NCI-H774 (cell line): ENCODE results near the gene MRAS.

Source experiments
- DNase-seq: peaks from one replicate; lab custom pipeline; 2025; lab: John Stamatoyannopoulos, UW

MRAS gene

DNA sequence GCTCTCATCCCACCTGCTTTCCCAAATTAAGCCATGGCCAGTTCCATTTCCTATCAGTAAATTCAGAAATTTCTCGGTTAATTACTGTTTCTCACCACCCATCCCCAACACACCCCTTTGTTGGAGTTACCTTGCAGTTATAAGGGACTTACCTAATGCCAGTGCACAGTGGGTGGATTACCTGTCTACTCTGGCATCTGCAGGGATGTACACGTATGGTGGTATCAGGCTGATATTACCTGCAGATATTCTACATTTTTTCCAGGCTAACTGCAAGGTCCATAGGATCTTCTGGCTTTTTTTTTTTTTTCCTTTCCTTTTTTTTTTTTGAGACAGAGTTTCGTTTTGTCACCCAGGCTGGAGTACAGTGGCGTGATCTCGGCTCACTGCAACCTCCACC, 7.9 kb upstream of the MRAS start:
- no peak for DNase-seq

DNA sequence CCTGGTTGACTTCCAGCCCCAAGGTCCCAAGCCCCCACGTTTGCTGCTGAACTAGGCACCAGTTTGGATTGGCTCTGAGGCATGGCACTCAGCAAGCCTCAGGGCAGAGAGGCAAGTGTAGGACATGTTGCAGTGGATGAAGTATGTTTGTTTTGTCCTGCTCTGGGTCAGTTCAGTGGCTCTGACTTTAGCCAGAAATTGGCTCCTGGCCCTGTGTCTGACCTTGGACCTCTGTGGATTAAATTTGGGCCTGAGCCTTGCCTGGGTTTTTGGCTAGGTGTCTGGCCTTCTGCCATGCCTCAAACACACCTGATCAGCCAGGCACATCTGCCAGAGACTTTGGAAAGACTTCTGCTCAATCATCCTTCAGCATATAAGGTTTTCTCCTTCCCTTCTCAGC, 3.6 kb upstream of the MRAS start:
- no peak for DNase-seq

DNA sequence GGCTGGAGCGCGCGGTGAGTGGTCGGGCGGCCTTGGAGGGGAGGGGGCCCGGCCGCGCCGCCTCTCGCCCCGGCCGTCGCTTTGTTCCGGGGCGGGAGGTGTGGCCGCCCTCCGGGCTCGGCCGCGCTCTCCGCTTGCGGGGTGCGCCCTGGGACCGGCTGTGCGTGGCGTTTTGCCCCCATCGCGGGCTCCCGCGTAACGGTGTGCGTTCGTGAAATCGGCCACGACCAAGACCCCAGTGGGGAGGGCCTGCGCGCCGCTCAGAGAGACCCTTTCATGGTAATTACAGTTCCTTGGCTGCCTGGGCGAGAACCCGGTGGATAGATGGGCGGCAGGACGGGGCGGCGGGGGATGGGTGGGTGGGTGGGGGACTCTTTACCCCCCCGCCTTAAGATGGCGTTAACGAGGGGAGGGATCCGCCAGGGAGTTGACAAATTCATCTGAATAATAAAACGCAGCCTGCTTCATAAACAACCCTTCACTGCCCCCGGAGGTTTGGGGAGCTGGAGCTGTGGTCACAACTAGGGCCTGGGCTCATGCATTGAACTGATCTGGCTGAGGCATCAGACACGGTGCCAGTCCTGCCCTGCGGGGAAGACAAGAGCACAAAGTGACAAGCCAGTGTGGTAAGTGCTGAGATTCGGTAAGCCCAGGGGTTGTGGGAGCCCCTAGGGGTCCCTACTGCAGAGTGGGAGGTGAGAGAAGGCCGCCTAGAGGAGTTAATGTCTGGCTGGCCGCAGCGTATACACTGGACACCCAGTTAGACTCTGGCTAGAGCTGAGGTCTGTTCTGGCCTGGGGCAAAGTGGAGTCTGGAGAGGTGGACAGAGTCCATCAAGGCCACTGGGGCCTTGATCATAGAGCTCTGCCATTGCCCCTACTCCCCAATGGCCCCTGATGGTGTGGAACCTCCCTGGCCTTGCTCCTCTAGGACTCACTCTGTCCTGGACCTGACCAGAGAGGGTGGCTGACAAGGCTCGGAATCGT, 668 bp downstream of the MRAS start:
- DNase-seq, result no peak

DNA sequence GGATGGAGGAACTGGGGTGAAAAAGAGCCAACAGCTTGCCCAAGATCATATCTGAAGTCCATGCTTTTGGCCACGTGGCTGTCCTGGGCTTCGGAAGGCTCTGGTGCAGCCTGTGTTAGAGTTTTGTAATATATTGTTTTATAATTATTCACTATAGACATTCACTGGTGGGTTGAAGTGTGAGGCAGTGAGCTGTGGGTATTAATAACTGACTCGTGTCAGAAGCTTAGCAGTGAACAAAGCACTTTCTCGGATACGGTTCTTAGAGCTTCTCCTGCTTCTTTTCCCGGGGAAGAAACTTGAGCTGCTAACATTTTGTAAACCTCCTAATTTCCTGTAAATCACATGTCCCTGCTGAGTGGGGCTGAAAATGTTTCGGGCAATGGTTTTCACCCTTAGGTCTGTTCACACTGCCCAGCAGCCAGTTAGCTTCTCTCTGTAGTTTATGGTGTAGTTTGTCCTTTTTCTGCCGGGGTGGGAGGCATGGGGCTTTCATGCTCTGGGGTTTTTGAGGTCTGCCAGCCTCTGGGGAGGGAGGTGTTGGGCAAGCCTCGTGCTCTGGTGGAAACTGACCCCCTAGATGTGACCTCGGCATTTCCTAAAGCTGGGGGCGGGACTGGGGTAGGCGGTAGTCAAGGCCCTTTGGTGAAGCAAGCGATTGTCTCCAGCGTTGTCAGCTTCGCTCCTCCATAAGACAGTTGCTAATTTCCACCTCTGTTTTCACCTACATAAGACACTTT, 1.7 kb downstream of the MRAS start:
- no peak for DNase-seq

DNA sequence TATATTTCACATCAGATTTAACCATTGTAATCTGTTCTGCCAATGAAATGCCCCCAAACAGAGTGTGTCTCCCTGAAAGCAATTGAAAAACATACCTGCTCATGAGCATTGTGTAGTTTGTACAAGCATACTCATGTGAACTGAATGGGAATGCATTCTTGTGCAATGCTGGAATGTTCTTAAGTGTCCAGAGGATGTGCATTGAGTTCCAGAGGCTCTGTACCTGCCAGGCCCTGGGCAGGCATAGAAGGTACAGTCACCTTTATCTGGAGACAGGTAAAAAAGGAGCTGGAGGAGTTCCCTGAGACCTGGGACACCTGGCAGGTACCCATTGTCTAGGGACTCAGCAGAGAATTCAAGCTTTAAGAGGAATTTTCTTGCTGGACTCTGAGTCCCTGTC, 2.8 kb downstream of the MRAS start:
- DNase-seq, result no peak

DNA sequence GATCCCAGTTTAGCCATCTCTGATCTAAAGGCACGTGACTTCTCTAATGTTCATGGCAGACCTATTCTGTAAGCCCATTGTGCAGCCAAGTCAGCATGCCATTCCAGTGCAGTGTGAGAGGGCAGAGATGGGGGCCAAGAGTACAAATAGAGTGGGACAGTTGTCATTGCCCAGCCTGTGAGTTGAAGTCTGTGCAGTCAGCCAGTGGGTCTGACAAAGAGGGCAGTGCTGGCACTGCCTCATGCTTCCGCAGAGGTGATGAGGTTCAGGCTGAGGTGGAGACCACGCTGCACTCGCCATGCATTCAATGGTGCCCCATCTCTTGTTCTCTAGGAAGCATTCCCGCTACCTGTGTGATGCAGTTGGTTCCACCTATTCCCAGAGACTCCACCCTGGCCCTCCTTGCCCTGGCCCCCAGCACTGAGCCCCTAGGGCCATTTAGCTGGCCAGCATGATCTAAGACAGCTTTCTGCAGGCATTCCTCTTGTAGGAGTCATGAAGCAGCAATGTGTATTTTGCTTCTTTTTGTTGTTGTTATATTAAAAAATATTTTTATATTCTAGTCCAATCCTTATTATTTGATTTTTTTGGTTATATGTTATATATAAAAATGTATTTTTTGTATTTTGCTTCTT, 3.7 kb downstream of the MRAS start:
- DNase-seq, result no peak

DNA sequence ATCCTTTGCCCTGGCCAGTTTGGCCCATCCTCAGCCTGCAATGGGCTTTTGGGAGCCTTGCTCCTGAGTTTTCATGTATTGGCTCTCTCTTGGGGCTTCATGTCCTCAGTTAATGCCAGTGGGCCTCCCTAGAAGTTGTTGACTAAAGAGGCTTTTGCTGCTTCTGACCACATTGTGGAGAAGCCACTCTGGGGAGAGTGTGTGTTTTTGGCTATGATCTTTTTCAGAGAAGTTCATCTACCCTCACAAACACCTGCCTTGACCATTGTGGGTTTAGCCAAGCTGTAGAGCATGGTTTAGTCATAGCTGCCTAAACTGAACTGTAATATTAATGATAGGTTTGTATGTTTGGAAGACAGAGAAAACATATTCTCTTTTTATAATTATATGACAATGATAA, 6.0 kb downstream of the MRAS start:
- DNase-seq, result no peak

DNA sequence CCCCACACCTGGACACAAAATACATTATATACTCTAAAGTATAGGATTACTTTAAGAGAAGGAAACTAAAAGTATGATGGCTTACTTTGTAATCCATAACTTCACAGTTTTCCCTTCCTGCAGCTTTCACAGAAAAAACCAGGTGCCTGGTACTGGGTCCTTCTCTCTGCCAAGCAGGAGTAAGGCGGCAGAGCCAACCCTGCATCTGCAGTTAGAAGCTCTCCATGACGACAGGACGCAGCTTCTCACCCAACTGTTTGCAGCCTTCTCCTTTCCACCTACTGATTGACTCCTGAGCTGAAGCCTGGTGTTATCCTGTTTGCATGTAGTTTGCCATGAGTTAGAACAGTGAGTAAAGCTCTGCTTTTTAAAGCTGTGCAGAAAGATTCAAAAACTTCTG, 6.7 kb downstream of the MRAS start:
- no peak for DNase-seq

DNA sequence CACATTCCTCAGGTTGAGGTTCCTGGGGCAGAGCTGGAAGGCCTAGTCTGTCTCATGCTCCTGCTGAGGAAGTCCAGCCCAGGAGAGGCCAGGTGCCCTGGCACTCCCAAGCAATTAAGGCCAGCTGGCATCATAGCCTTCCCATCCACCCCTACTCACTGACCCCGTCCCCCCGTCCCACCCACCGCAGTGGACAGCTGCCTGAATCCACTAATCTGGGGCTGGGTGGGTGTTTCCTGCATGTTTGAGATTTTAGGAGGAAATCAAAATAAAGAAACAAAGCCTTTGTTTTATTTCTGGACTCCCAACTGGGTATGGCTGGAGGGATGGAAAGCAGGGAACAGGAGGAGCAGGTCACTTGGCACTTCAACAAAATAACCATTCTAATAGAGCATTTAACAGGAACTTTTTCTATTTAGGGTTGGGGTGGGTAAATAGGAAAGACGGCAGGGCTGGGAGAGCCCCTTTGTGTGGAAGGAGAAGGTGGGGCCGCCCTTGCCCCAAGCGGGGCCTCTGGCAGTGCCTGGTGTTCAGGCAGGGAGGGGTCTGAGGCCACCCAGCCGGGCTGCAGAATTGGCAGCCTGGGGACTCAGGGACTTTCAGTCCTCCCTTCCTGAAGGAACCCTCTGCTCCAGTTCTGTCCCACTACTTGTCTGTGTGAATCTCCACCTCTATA, 8.5 kb downstream of the MRAS start:
- DNase-seq, result no peak

DNA sequence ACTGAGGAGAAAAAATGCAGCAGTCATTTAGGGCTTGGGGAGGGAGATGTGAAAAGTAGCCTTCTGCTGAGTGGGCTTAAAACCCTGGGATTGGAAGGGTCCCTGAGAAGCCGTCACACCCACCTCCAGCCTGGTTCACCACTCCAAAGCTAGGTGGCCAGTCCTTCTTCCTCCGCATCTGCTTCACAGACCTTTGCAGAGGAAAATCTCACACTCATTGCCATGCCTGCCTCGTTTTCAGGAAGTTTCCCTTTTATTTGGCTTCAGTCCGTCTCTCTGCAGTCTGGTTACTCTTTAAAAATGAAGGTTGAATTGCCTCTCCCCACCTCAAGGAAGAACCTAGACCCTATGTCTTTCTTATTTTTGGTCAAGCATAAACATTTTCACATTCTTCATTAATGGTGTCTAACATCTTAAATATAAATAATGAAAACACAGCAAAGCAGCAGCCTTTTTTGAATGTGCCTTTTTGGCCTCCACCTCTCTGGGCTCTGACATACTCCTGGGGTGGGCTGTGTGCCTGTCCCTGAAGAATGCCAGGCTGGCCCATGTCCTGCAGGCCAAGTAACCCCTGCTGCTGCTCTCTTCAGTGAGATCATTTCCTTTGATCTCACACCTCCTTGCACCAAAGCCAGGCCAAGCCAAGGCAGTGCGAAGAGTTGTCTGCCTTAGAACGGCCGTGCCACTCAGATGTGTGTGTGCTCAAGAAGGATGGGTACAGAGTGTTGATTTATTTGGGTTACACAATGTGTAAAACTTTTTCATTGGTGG, 11.0 kb downstream of the MRAS start:
- no peak for DNase-seq

DNA sequence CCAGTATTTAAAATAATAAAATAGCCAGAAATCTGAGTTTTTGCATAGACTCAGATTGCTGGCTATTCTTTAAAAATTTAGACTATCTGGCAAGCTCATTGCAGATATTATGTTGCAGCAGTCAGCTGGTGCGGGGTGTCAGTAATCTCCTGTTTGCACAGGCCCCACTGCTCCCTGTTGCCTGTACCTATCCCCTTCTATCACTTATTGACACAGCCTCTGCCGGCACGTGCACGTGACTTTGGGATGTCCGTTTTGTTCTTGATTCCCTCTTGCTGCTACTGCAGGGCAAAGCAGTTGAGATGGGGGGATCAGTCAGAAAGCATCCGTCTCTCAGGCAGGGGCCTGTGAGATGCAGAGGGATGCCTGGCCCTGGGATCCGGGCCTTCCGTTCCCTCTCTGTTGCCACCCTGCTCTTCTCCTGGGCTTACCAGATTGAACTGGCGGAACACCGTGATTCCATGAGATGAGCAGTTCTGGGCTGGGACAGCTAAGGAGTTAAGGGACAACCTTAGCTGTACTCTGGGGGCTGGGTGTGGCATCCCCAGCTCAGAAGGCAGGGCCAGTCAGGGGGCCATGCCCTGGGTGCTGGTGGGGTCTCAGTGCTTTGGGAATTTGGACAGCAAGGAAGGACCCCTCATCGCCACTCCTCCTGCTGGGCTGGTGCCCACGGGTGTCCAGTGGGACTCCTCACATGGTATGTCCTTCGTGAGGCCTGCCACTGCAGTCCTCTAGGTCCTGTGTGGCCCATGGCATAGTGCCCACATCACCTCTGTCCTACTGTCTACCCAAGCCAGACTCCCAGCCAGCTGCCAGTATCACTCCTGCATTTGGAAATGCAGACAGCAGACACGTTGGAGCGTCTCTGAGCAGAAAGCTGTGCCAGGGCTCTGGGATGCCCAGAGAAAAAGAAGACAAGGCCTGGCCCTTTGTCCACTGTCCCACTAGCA, 11.8 kb downstream of the MRAS start:
- no peak for DNase-seq

DNA sequence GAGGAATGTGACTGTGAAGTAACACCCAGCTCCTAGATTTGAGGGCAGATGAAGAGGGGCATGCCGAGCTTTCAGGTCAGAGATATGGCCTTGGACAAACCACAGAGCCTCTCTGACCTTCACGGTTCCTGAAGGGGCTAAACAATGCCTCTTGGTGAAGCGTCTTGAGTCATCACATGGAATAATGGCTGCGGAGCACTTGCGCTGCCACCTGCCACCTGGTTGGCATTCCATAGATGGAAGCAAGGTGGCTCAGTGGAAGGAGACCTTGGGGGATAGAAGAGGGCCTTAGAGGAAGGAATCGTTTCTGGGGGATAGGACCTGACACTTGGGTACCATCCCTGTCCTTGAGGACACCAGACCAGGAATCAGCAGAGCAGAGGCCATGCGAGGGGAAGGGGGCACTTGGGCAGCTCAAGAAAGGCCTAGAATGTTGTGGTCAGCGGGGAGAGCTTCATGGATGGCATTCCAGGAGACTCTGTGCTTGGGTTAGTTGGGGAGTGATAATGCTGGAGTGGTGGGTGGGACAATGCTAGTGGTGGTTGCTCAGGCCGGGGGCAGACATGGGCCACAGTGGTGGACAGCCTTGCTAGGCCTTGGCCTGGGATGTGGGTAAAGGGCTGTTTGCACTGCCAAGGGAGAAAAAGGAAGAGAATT, 12.6 kb downstream of the MRAS start:
- DNase-seq, result no peak

DNA sequence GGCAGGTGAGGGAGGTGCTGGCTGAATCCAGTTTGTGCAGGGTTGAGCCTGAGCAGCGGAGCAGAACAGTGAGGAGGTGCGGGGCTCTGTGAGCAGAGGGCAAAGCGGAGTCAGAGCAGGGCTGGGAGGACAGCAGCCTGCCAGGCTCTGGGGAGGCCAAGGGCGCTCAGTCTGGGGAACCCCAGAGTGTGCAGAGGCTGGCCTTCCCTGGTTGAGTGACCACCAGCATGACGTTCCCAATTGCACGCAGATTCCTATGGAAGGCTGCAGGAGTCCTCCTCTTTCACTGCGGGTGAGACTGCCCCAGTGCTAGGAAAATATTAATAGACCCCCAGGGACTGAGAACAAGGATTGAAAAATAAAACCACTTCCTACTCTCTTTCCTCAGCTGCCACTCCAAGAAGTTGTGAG, 13.2 kb downstream of the MRAS start:
- DNase-seq, result no peak

DNA sequence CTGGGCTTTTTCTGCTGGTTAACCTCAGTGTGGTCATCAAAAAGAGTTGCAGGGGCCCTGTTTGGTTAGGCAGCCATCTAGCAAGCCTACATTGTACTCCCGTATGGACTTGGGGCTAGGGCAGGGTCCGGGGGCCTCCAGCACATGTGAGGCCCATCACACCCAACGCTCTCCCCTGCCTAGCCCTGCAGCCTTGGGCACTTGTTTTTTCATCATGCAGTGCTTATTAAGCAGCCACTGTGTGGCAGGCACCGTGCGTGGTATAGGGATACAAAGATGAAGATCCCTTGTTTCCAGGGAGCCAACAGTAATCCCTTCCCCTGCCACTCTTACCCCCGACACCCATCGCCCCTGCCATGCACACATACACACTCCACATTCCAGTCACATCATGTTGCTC, 14.2 kb downstream of the MRAS start:
- DNase-seq, result no peak

DNA sequence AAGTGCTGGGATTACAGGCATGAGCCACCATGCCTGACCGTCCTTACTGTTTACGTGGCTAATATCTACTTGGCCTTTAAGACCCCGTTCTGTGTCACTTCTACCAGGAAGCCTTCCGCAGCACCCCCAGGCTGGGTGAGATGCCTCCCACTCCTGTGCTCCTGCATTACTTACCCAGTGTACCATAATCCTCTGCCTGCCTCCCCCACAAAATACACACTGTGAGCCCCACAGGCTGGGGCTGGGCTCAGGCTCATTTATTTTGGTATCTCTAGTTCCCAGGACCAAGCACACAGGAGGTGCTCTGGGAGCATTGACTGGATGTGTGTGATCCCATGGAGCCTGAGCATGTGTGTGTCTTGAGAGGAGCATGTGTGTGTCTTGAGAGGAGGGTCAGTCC, 14.9 kb downstream of the MRAS start:
- no peak for DNase-seq

DNA sequence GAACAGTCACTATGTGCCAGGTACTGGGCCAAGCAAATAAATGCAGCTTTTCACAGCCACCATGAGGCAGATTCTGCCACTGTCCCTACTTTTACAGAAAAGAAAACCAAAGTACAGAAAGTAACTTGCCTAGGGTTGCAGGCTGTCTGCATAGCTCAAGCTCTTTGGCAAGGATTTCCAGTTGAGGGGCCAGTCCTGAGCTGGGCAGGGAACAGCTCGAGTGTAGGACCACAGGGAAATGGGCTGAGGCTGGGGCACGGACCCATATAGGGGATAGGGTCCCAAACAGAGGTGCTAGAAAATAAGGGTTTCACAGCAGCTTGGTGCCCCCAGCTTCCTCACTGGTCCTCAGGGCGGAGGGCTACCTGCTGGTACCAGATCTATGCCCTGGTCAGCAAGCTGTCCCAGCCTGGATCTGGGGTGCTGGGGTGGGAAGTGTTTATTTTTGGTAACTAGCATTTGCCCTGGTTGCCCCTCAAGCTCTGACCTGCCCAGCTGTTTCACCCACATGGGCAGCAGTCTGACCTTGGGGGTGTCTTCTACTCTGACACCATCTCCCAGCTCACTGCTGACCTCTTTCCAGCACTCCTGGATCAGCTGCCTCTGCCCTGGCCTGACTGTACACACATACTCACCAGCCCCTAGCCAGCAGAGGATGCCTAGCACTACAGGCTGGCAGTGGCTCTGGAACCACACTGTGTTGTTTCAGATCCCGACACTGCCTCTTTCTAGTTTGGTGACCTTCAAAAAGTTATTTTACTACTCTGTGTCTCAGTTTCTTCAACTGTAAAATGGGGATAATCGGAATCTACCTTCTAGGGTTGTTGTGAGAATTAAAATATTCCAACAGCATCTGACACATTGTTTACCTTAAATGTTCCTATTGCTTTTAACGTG, 16.2 kb downstream of the MRAS start:
- DNase-seq, result no peak

DNA sequence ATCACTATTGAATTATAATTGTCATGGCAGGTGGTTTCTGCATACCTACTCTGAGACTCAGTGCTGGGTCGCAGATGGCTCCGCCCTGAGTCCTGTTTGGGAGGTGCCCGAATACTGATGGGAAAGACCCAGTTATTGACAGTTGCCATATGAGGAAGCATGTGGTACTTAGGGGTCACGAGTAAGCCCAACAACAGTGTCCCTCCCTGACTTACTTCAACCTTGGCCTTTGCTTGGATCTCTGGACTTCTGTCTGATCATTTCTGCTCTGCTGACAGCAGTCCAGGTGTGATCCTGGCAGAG, 16.8 kb downstream of the MRAS start:
- no peak for DNase-seq

DNA sequence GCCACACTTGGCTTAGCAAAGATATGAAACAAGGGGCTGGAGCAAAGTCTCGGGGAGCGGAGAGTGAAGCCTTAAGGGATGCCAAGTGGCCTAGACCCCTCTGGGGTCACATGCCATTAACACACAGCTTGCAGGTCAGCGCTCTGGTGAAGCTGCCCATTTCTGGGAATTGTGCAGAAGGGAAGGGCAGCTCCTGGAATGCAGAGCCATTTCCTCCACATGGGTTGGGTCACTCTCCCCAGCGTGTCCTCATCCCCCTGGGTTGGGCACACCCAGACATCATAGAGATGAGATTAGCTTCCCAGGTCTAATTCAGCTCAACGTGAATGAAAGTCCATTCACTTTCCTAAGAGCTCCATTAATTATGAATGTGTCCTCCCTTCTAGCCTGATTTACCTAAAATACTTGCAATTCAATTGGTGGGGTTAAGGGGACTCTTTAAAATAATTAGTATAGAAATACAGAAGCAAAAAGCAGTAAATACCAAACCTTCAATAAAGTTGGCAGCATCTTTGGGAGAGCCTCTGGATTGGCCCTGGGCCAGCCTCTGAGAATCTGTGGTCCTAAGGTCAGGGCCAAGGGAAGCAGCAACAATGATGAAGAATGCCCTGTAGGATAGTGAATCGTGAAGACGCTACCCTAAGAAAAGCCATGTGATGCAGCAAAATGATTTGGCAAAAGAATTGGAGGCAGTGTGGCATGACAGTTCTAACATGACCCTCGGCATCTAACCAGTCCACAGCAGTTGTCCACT, 17.8 kb downstream of the MRAS start:
- DNase-seq, result no peak
